GM19239 (cell line): ENCODE measurements around the gene UNC93A.
"Not testable (repeated sequence)": the region's sequence is repeated elsewhere in the genome, so short reads cannot be mapped to it uniquely, and the experiment has no call there.

Experiments
- DNase-seq: peaks from one replicate; pipeline ENCODE4 v3.0.0; 2011; ENCODE audit warnings: low spot score; ENCODE audit not compliant: insufficient read length
- FAIRE-seq: peaks from 2 replicates; lab custom pipeline; 2011; peaks lifted over from hg19 to GRCh38; lab: Jason Lieb, UNC

Gene UNC93A

DNA sequence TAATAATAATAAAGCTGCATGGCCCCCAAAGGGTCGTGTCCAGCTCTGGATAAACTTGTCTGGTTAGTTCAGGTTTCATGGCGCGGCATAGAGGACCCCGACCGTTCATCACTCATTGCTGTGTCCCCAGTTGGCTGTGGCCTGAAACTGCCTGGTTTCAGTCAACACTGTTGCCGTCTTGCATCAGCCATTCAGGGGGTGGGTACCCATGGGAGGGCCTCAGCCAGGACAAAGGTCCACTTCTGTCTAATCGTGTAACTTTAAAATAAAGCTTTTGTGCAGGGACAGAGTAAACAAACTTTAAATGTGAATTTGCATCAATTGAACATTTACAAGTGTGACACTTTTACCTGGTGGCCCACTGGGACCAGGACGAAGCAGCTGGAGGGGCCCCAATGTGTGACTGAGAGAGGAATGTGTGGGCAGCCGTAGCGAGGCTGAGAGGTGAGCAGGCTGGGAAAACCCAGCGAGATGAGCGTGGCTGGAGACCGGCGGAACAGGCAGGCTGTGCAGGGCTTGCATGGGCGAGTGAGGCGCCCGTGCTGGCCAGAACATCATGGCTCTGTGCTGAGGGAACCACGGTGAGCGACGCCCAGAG lies 22.3 kb upstream of the UNC93A start:
- DNase-seq (no peak), FAIRE-seq (no peak)

DNA sequence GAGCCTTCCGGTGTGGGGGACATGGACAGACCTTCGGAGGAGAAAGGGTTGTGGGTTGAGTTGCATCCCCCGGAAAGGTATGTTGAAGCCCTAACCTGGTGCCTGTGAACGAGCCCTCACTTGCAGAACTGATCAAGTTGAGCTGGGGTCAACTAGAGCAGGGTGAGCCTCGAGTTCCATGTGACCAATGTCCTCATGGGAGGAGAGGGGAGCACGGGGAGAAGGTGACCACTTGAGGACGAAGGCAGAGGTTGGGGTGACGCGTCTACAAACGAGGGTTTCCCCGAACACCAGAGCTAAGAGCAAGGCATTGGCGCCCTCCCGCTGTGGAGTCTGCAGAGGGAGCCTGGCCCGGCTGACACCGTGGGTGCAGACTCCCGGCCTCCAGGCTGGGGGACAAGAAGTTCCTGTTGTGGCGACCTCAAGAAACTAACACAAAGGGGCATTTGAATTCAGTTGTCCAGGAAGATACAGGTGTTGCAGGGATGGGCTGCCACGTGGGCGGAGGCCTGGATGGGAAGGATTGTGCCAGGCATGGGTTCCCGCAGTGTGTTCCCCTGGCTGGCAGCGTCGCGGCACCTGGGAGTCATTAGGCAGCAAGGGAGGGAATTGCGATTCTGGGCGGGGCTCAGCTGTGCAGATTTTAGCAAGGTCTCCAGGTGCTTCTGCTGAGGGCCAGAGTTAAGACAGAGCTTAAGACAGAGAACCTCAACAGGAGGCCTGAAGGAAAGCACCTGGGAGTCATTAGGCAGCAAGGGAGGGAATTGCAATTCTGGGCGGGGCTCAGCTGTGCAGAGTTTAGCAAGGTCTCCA lies 20.4 kb upstream of the UNC93A start:
- no peak for FAIRE-seq
- DNase-seq, result no peak

DNA sequence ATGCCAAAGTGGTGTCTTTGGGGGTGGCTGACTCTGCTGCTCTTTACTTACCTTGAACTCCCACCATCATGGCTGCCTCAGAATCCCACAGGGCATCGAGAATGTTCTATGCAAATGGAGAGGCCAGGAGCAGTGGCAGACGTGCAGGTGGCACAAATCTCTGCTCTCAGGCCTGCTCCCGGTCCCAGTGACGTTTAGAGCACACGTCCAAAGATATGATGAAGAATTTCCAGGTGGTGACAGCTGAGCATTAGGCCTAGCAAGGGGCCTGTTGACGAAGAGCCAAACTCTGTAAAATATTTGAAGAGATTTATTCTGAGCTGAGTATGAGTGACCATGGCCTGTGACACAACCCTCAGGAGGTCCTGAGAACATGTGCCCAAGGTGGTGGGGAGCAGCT lies 19.0 kb upstream of the UNC93A start:
- FAIRE-seq (no peak), DNase-seq (no peak)

DNA sequence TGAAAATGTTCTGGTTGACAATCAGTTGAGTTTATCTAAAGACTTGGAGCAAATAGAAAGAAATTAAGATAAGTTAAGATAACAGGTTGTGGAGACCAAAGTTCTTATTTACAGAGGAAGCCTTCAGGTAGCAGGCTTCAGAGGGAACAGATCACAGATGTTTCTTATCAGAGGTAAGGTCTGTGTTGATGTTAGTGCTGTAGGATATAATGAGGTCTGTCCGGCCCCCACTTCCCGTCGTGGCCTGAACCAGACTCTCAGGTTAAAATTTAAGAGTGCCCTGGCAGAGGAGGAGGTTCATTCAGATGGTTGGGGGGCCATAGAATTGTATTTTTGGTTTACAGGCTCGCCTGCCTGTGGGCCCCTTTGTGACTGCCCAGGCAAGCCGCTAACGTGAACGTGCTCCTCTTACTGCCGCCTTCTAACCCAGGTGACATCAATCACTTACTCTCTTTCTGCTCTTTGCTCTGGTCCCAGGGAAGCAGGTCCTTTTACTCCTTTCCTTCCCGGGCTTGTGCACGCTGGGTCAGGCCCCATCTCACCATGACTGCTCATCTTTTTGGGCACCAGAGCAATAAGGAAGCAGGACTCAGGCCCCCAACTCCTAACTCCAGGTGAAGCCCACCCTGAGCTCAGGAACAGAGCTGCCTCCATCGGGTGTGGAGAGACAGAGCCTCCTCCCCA lies 18.3 kb upstream of the UNC93A start:
- FAIRE-seq (no peak), DNase-seq (no peak)

DNA sequence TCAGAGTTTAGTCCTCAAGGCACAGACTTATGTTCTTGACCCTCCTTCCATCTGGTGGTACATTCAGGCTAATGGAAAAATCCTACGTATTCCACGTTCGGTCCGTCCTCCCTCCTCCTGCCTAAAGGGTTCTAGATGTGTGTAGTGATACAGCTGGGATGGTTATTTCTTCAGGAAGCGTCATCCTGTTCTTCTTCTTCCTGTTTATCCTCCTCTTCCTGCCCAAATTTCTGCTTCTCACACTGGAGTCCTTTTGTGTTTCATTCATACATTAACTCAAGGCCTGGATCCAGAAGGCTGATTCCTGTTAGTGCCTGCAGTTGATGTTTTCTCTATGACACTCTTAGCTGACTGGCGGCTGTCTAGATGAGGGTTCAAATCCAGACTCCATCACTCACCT lies 16.8 kb upstream of the UNC93A start:
- FAIRE-seq, result no peak
- DNase-seq, result no peak

DNA sequence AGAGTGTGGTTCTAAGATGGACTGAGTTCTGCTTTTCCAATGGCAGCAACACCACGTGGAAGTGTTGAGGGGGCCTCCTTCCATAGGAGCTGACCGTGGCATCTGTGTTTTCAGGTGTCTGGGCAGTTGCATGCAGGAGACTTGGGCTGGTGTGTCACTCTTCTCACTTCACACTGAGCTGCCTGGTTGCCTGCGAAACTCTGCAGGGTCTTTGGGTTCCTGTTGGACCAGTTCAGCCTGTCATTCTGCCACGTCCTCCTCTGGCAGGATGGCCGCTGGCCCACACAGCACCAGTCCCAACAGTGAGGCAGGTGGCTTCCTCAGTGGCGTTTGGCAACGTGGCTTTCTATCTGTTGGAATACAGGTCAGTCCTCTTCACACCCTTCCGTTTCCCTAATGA lies 16.1 kb upstream of the UNC93A start:
- FAIRE-seq, result no peak
- no peak for DNase-seq

DNA sequence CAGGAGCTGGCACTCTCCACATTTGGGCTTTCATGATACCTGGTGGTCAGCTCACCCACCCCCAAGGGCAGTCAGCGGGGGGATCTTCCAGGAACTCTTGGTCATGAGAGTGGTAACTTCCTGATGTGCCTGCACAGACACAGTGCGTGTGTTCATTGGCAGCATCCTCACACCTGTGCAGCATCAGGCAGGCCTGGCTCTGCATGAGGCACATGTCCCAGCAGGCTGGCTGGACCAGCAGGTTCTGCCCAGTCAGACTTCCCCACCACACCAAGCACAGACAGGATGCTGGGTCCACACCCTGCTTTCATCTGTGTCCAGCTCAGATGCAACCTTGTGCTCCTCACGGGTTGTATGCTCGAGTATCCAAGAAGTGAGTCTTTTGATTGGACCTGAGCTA lies 15.7 kb upstream of the UNC93A start:
- FAIRE-seq (no peak), DNase-seq (no peak)

DNA sequence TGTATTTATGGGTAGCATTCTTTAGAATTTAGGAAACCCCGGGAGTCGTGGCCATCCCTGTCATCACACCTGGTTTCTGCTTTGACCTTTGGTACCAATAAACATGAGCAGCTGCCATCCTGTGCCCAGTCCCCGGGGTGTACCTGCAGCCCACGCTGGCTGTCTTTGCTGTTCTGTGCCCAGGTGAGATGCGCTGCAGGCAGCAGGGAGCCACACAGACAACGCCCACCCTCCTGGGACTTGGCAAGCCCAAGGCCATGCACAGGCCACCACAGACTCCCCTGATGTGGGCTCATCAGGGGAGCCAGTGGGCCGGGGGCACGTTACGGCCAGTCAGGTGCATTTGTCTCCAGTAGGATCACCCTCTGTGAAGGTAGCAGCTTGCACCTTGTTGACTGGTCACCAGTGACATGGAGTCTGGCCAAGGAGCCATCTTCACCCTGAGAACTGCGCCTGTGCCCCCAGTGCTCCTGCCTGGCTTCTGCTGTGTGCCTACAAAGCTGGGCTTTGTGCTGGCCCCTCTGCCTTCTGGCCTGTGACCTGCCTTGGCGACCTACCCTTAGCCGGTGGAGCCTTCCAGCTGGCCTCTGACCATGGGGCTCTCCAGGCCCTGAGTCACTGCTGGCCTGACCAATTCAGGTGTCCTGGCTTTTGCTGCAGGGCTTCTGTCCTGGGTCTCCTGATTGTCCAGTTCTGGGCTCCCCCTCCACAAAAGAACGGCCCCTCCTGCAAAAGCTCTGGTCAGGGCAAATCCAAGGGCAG lies 14.2 kb upstream of the UNC93A start:
- FAIRE-seq, result no peak
- no peak for DNase-seq

DNA sequence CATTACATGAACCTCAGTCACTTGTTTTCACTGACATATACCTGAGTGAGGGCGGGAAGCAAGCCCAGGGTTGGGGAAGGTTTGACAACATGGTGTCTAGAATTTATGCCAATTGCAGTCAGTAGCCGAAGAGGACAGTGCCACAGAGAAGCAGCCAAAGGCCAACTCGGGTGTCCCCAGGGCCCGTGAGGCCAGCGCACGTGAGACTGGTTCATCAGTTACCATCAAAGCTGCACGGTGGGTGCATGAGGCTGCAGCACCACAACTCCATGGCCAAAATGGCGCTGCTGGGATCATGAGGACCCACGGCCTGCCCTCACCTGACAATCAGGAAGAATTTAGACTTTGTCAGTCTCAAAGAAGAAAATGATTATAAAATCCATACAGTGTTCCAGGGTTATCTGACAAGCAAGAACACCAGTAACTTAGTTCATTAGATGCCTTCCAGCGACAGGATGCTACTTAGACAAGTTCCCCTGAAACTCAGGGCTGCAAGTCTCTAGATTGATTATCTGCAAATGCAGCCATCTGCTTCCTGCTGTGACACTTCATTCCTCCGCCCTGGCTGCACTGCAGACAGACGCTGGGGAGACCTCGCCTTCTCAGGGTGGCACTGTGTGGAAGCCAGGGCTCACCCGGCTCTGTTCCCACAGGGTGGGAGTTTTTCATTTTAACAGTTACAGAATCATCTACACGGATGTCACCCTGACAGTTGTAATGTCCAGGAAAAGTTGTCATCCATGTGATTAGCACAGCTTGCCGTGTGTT lies 12.8 kb upstream of the UNC93A start:
- not testable (repeated sequence) for FAIRE-seq, DNase-seq

DNA sequence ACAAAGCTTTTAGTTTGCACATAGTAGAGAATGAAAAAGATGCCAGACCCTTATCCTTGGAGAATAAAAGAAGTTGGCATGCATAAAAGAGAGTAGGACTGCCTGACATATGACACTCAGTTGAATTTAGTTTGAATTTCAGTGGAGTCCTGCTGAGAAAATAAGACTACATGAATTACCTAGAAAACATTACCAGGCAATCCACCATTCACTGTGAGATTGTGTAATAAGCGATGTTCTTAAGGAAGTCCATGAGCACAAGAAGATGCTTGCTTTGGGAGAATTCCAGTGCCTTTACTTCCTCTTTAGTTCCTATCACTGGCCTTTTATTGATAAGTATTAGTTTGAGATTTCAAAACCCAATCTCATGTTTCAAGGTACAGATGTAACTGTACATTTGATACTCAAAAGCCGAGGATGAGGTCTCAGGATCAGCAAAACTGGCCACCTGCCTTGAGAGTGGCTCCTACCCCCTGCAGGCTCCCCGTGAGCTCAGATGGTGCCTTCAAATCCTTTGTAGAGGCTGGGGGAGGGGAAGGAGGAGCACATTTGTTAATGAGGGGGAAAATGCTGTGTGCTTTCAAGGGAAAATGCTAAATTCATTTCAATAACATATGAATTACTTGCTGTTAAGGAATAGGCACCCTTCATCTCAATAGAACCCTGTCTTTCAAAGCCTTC lies 11.2 kb upstream of the UNC93A start:
- FAIRE-seq, result no peak

DNA sequence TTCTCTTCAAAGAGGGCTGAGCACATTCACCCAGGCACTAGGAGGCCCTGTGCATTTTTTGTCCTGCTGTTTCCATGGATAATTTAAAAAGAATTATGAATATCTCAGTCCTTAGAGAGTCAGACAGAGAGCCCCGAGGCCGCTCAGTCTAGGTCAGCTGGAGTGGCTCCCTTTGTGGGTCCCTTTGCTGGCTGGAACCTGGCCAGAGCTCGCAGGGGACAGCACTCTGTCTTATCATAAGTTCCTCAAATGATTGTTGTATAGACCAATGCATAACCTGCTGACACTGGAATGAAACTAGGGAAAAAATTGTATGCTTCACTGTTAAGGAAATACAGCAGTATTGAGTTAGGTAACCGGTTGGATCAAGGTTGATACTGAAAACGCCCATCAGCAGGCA lies 10.6 kb upstream of the UNC93A start:
- DNase-seq, FAIRE-seq: not testable (repeated sequence)

More for the DNA sequence above, 11.2 kb upstream of the UNC93A start:
- DNase-seq, result no peak

DNA sequence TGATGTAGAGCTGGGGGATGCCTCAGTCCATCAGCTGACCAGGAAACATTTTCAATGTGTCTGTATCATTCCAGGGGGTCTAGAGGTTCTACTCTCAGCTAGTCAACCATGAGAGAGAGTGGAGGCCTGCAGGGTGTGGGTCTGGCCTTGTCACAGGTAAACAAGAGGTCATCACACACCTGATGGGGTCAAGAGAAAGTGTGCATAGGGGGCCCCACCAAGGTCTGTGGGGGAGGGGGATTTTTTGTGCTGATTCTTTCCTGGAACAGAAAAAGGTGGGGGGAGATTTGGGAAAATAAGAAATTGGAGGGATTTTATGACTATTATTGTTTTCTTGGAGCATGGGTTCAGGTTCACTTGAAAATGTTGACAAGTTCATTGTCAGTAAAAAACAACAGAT lies 8.9 kb upstream of the UNC93A start:
- FAIRE-seq (no peak), DNase-seq (no peak)

DNA sequence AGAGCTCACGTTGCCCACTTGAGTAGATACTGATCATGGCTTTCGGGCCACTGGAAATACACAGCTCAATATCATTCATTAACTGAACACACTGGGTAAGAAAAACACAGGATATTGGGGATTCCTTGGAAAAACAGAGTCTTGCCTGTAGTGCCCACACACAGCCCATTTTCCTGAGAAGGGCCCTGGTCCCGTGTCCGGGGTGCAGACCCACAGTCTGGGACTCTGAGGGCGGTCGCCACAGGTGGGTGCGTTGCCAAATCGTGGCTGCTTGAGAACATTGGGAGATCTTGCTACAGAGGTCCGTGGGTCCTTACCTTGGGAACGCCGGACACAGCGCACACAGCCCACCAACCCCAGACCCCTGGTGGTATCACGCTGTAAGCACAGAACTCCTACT lies 6.5 kb upstream of the UNC93A start:
- DNase-seq, FAIRE-seq: not testable (repeated sequence)

DNA sequence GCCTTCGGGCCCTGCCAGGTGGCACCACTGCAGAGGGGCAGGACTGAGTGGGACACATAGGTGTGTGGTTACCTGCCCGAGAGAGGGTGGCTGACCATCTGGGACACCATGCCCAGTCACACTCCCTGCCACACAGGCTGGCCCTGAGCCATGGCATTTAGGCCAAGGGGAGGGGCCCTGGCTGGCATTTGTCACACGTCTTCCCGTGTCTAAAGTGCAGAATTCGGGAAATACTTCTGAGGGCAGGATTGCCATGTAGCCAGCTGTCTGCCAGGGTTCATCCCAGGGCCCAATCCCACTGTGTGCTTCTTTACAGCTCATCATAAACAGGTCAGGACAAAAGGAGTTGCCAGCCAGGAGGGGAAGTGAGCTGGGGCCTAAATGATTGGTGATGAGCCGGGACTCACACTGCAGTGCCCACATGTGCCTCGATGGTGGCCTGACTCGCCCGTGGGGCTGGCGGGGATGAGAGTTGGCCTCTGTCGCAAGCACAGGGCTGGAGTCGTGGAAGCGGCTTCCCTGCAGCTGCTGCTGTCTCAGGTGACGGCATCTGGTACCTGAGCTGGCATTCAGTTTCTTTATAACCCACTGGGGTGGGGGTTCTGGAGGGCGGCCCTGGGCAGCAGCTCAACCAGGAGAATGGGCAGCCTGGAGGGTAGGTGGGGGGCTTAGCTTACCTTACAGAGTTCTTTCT lies 5.9 kb upstream of the UNC93A start:
- DNase-seq (no peak), FAIRE-seq (no peak)

DNA sequence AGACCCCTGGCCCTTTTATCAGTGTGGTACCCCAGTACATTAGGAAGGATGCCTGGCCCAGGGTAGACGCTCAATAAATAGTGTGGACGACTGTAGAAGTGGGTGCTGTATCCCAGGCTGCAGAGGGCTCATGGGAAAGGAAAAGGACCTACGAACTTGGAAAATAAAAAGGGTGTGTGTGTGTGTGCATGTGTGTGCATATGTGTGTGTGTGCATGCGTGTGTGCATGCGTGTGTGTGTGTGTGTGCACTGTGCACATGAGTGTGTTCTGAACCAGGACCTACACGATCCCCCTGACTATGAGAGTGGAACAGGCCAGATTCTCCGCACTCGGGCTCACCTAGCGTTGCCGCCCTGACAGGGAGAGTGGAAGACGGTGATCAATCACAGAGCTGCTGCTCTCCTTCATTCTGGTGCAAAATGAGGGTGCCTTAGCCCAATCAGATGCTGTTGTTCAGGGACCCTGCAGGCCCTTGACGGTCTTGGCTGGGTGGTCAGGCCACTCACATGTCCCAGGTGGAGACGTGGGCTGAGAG lies 3.5 kb upstream of the UNC93A start:
- DNase-seq, result no peak
- no peak for FAIRE-seq

DNA sequence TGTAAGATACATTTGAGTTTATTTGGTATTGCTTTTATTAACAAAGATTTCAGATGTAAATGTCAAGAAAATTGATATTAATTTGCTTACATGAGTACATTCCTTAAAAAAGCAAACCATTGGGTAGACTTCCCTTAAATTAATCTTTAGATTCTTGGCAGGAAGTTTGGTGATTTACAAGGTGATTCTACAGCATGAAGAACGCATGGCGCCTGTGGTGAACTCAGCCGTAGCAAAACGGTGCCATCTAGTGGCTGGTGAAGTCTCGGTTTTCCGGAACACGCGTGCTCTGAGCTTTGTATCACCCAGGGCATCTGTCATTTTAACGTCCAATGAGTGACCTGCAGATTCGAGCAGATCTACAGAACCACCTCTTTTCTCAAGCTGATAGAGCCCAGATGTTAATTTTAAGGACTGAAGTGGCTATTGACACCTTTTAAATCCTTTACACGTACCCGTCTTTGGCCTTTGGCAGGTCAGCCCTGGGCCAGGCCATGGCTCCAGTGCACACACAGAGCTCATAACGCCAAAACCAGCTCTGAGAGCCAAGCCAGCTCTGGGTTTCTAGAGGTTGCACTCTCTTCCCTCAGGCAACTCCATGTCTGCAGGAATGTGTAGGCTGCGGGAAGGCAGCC lies 2.4 kb upstream of the UNC93A start:
- FAIRE-seq, result peak; percentile 100
- not testable (repeated sequence) for DNase-seq

DNA sequence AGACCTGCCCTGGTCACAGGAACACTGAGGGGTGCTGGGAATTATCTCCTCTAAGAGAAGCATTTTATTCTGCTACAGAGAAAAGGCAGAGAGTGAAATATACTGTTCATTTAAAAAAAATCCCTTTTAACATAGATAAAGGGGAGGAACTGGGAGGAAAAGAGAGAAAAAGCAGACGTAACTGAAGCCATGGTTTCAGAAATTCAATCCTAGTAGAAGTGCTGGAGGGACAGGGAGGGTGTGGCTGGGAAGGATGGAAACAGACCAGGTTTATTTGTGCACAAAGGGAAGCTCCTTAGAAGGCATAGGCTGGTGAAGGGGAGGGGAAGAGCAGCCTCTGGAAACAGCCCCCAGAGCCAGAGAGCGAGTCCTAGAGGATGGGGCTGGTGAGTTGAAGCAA lies 1.8 kb upstream of the UNC93A start:
- FAIRE-seq, DNase-seq: not testable (repeated sequence)
